GM18867 (cell line): ENCODE data around the gene AK4.

Experiments
- ATAC-seq: cut with Tn5 transposase; IDR thresholded peaks from one replicate; pipeline ENCODE4 v1.9.1; 2021; ENCODE audit warnings: mild to moderate bottlenecking, moderate library complexity; ENCODE audit not compliant: unreplicated experiment

The AK4 gene

GRCh38 chr1:65269612-65270011, 121.6 kb downstream of the AK4 start:
- ATAC-seq, result no peak

- ATAC-seq, result no peak
Measured at GRCh38 chr1:65276197-65276939, 128.4 kb downstream of the AK4 start.

GRCh38 chr1:65277605-65278347, 129.8 kb downstream of the AK4 start:
- ATAC-seq, result no peak

GRCh38 chr1:65278376-65279069, 130.5 kb downstream of the AK4 start:
- no peak for ATAC-seq

DNA sequence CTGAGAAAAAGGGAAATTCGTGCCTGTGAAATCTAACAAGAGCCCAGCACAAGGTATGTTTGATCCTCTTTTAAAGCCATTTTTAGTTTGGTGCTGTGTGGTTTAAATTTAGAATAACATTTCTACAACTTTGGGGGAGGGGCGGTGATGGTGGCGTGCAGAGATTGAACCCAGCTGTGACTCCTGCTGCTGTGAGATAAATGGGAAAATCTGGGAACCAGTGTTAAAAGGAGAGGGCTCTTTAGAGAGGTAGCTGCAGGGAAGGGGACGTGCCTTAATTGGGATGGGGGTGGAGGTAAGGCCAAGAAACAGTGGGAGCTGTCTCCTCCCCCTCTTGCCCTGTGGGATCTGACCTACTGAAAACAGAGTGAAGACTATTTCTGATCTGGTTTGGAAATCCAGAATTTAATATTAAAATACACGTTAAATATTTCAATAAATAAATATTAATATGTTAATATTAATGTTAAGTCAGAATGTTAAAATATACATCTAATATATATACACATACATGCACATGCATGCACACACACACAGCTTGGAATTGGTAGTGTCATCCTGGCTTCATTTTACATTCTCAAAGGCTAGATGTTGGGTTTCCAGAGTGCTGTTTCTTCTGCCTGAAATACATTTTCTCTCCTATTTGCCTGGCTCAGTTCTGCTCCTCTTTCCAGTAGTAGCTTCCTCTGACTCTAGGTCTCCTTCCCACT, 131.2 kb downstream of the AK4 start:
- ATAC-seq, result no peak
